Thyroid gland (tissue), 4 donors: ENCODE measurements around the gene GANC.

ENCODE experiments used
- POLR2A ChIP-seq, 2 donors: fragments of 450-650 bp; IDR thresholded peaks; one replicate each; pipeline ENCODE4 v1.6.1; 2017; ENCODE audit warnings: antibody characterized with exemption in 2 of 2, mild to moderate bottlenecking in 2 of 2, moderate library complexity in 1 of 2
- TF ChIP-seq, protein P1 (sequence below), 6 experiments: fragments of 200-600 bp in 3 of 6; fragments of 450-650 bp in 3 of 6; sonication (generic) in 3 of 6; IDR thresholded peaks; one replicate each; pipeline ENCODE4 v1.5.1; 2016 to 2019; ENCODE audit warnings: antibody characterized with exemption in 6 of 6, mild to moderate bottlenecking in 2 of 6, inconsistent platforms in 1 of 6, moderate library complexity in 1 of 6

DNA sequence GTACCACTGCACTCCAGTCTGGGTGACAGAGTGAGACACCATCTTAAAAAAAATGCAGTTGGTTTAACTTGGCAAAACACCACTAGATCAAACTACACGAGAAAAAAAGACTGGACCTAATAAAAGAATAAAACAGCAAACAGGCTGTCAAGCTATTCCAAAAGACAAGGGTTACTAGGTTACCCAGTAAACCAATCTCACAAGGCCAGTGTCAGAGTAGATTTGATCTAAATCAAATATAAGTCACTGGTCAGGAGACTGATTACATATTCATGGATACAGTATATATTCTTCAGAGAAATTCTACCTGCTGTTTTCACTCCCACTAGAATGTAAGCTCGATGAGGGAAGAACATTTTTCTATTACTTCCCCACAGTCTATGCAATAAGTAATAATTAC is 2.5 kb upstream of the GANC start:
- TF ChIP-seq, protein P1, sequence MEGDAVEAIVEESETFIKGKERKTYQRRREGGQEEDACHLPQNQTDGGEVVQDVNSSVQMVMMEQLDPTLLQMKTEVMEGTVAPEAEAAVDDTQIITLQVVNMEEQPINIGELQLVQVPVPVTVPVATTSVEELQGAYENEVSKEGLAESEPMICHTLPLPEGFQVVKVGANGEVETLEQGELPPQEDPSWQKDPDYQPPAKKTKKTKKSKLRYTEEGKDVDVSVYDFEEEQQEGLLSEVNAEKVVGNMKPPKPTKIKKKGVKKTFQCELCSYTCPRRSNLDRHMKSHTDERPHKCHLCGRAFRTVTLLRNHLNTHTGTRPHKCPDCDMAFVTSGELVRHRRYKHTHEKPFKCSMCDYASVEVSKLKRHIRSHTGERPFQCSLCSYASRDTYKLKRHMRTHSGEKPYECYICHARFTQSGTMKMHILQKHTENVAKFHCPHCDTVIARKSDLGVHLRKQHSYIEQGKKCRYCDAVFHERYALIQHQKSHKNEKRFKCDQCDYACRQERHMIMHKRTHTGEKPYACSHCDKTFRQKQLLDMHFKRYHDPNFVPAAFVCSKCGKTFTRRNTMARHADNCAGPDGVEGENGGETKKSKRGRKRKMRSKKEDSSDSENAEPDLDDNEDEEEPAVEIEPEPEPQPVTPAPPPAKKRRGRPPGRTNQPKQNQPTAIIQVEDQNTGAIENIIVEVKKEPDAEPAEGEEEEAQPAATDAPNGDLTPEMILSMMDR (IDR thresholded peaks at IDR 0.05), result no peak
- no peak for TF ChIP-seq POLR2A (IDR thresholded peaks at IDR 0.05)
